SW 1271 (cell line): Measurements from ENCODE around the gene KLHL35.

Source experiments
- DNase-seq, 2 experiments: peaks; one replicate each; lab custom pipeline; 2025; lab: John Stamatoyannopoulos, UW

KLHL35 gene

GRCh38 chr11:75469785-75470405 is 36.9 kb upstream of the KLHL35 start:
- DNase-seq: no peak

- no peak for DNase-seq
Measured at GRCh38 chr11:75468534-75469340, 35.7 kb upstream of the KLHL35 start.

GRCh38 chr11:75467881-75468280 is 34.9 kb upstream of the KLHL35 start:
- no peak for DNase-seq

- DNase-seq: no peak
Measured at GRCh38 chr11:75467311-75467710, 34.3 kb upstream of the KLHL35 start.

- DNase-seq: no peak
Measured at GRCh38 chr11:75465701-75466531, 32.9 kb upstream of the KLHL35 start.

- no peak for DNase-seq
Measured at GRCh38 chr11:75463106-75463774, 30.2 kb upstream of the KLHL35 start.

GRCh38 chr11:75462117-75462653 is 29.2 kb upstream of the KLHL35 start:
- DNase-seq: no peak

GRCh38 chr11:75461151-75461550 is 28.1 kb upstream of the KLHL35 start:
- no peak for DNase-seq

GRCh38 chr11:75456596-75457183 is 23.7 kb upstream of the KLHL35 start:
- DNase-seq: no peak

GRCh38 chr11:75454987-75455386 is 22.0 kb upstream of the KLHL35 start:
- DNase-seq: no peak

- DNase-seq: no peak
Measured at GRCh38 chr11:75453916-75454655, 21.1 kb upstream of the KLHL35 start.

GRCh38 chr11:75450826-75451821 is 18.1 kb upstream of the KLHL35 start:
- DNase-seq: peak in 1 of 2 experiments; percentile 13

- DNase-seq: no peak
Measured at GRCh38 chr11:75450236-75450635, 17.2 kb upstream of the KLHL35 start.

- DNase-seq: no peak
Measured at GRCh38 chr11:75449776-75450175, 16.8 kb upstream of the KLHL35 start.

GRCh38 chr11:75449271-75449670 is 16.3 kb upstream of the KLHL35 start:
- no peak for DNase-seq

GRCh38 chr11:75447415-75447814 is 14.4 kb upstream of the KLHL35 start:
- no peak for DNase-seq

- peak in 1 of 2 experiments; percentile 47 for DNase-seq
Measured at GRCh38 chr11:75445315-75445953, 12.4 kb upstream of the KLHL35 start.

- no peak for DNase-seq
Measured at GRCh38 chr11:75443043-75443442, 10.0 kb upstream of the KLHL35 start.
